GM23248 (cell line): ENCODE measurements around the gene MRPS7. TPM values are rescaled to one million over a fixed set of nuclear protein-coding genes. Genes with fewer than 3 reads are reported as not detected.
"Not testable (repeated sequence)": the region's sequence is repeated elsewhere in the genome, so short reads cannot be mapped to it uniquely, and the experiment has no call there.

Experiments
- DNase-seq: peaks from one replicate; pipeline ENCODE4 v3.0.0-alpha.2; 2015
- H2AFZ ChIP-seq: fragments of 200-600 bp; sonication (generic); 2 replicates; pipeline ENCODE4 v1.6.1; 2016; ENCODE audit warnings: antibody characterized with exemption
- H3F3A ChIP-seq: fragments of 200-600 bp; sonication (generic); 2 replicates; pipeline ENCODE4 v1.6.1; 2016; ENCODE audit warnings: mild to moderate bottlenecking, antibody characterized with exemption, mixed run types; ENCODE audit not compliant: insufficient read depth
- H3K27ac ChIP-seq: fragments of 200-600 bp; sonication (generic); 2 replicates; pipeline ENCODE4 v1.5.1; 2016; ENCODE audit warnings: mild to moderate bottlenecking
- H3K27me3 ChIP-seq: fragments of 200-600 bp; sonication (generic); replicated peaks from 2 replicates; pipeline ENCODE4 v1.6.1; 2016; ENCODE audit warnings: mild to moderate bottlenecking; ENCODE audit not compliant: insufficient read depth
- H3K36me3 ChIP-seq: fragments of 200-600 bp; sonication (generic); 2 replicates; pipeline ENCODE4 v1.6.1; 2016; ENCODE audit warnings: low read depth, mild to moderate bottlenecking
- H3K4me1 ChIP-seq: fragments of 200-600 bp; sonication (generic); 2 replicates; pipeline ENCODE4 v1.6.1; 2016; ENCODE audit warnings: mild to moderate bottlenecking; ENCODE audit not compliant: insufficient read depth
- H3K4me2 ChIP-seq: fragments of 200-600 bp; sonication (generic); one replicate; pipeline ENCODE4 v1.6.1; 2016; ENCODE audit warnings: mild to moderate bottlenecking; ENCODE audit not compliant: unreplicated experiment
- H3K4me3 ChIP-seq: fragments of 200-600 bp; sonication (generic); 2 replicates; pipeline ENCODE4 v1.5.1; 2016; ENCODE audit warnings: mild to moderate bottlenecking
- H3K79me2 ChIP-seq: fragments of 200-600 bp; sonication (generic); 2 replicates; pipeline ENCODE4 v1.6.1; 2016; ENCODE audit warnings: mild to moderate bottlenecking; ENCODE audit not compliant: insufficient read depth
- H3K9ac ChIP-seq: fragments of 200-600 bp; sonication (generic); 2 replicates; pipeline ENCODE4 v1.6.1; 2016; ENCODE audit warnings: mild to moderate bottlenecking
- H3K9me2 ChIP-seq: fragments of 200-600 bp; sonication (generic); 2 replicates; pipeline ENCODE4 v1.6.1; 2016; ENCODE audit warnings: mixed run types, mild to moderate bottlenecking, moderate library complexity; ENCODE audit not compliant: insufficient read depth
- H3K9me3 ChIP-seq: fragments of 200-600 bp; sonication (generic); one replicate; pipeline ENCODE4 v1.6.1; 2017; ENCODE audit warnings: low read depth
- H4K20me1 ChIP-seq: fragments of 200-600 bp; sonication (generic); 2 replicates; pipeline ENCODE4 v1.6.0; 2016; ENCODE audit not compliant: insufficient read depth
- EZH2 ChIP-seq: fragments of 200-600 bp; sonication (generic); IDR thresholded peaks from 2 replicates; pipeline ENCODE4 v1.6.1; 2018; ENCODE audit warnings: antibody characterized with exemption, mild to moderate bottlenecking; ENCODE audit not compliant: insufficient read depth, poor library complexity, severe bottlenecking
- EZH2phosphoT487 ChIP-seq: fragments of 200-600 bp; sonication (generic); IDR thresholded peaks from 2 replicates; pipeline ENCODE4 v1.6.1; 2018; ENCODE audit warnings: antibody characterized with exemption, moderate library complexity, mild to moderate bottlenecking, low read depth; ENCODE audit not compliant: insufficient read depth
- WGBS, 2 experiments: methylation state at CpG; one replicate each; pipeline ENCODE4 v1.1.6; 2015 to 2017; ENCODE audit warnings: low lambda C conversion rate in 2 of 2, low coverage in 1 of 2; ENCODE audit errors: missing lambda C conversion rate in 2 of 2; 5-methylcytosine and 5-hydroxymethylcytosine counted together
- in situ Hi-C: fragments of 300-500 bp; cut with MboI; formaldehyde crosslinking; loops from 2 replicates; pipeline ENCODE4 v1.15.0; 2020
- polyA plus RNA-seq: library from polyadenylated mRNA; unstranded; fragments of >200 nt; fragmentation: Nextera tagmentation; extraction: Ambion mirVana; gene quantifications from 2 replicates; pipeline ENCODE4 v1.2.1, GENCODE V29; 2016
- total RNA-seq: library from RNA; depleted of rRNA; stranded (reverse); fragments of >200 nt; shearing (Covaris generic); gene quantifications from 2 replicates; pipeline ENCODE4 v1.2.3, GENCODE V29; 2014

The MRPS7 gene
- total and polyA plus RNA-seq, 2 experiments from 2014 or later, result 41.6 to 87.6 TPM

DNA sequence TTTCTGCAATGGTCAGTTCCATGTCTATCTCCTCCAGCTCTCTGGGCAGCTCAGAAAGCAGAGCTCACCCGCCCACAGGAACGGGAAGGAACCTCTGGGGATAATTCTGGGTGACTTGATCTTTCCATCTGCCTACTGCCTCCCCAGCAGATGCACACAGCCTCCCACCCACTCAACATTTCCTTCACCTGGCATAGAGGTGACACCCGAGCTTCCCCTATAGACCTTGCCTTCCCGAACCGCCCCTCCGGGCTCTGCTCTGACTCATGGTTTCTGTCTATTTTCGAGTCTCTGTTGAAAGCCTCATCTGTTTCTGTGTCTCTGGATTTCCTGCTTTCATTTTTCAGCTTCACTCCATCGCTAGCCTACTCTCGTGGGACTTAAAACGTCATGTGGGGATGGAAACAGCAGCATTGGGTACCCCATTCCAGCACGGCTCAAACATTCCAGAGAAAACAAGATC lies 11.6 kb upstream of the MRPS7 start:
- peak; percentile 61 for DNase-seq
- H3K36me3 ChIP-seq, result no peaks in the 10 kb centered on the region; the same call in 1 of the 2 replicates
- H3K4me1 ChIP-seq, result peaks cover 10% of the 10 kb centered on the region
- peaks cover 85% of the 10 kb centered on the region for H3K79me2 ChIP-seq
- in situ Hi-C loops, result no loop called here
- TF ChIP-seq EZH2phosphoT487, result no peak
- no peak for TF ChIP-seq EZH2
- 50 to 54% methylated on average over 11 of the region's 11 CpGs for WGBS, 2 experiments
- no peak overlapping the region for H2AFZ ChIP-seq
- H3F3A ChIP-seq, result peaks cover 13% of the 10 kb centered on the region; the same call in 1 of the 2 replicates
- H4K20me1 ChIP-seq, result no peaks in the 10 kb centered on the region
- peak overlapping the region; percentile 33 for H3K27ac ChIP-seq
- no peaks in the 10 kb centered on the region for H3K27me3 ChIP-seq
- peak overlapping the region; percentile 58 for H3K4me2 ChIP-seq
- H3K9ac ChIP-seq, result peak overlapping the region; percentile 38; the same call in 1 of the 2 replicates
- no peaks in the 10 kb centered on the region for H3K9me2 ChIP-seq
- H3K9me3 ChIP-seq, result no peaks in the 10 kb centered on the region
- 0 out of 2 replicates have a peak overlapping the region, but pooled peaks have one; percentile 4 for H3K4me3 ChIP-seq

DNA sequence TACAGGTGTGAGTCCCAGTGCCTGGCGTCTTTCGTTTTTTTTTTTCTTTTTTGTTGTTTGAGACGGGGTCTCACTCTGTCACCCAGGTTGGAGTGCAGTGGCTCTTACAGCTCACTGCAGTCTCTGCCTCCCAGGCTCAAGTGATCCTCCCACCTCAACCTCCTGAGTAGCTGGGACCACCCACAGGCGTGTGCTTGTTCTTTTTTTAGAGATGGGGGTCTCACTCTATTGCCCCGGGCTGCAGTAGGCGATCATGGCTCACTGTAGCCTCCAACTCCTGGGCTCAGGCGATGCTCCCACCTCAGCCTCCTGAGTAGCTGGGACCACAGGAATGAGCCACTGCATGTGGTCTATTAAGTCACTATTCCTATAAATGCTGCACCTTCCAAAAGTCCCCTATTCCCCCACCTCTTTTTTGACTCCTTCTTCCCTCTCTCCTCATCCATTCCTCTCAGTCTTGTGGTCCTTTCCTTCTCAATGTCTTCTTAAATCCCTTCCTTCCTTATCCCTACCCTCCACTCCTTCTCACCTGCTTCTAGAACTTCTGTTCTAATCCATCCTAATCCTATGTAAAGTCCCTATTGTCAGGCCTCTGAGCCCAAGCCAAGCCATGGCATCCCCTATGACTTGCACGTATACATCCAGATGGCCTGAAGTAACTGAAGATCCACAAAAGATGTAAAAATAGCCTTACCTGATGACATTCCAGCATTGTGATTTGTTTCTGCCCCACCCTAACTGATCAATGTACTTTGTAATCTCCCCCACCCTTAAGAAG lies 9.5 kb upstream of the MRPS7 start:
- peaks cover 10% of the 10 kb centered on the region for H3K4me1 ChIP-seq
- peaks cover 92% of the 10 kb centered on the region for H3K79me2 ChIP-seq
- no peak for TF ChIP-seq EZH2phosphoT487
- TF ChIP-seq EZH2, result no peak
- no peak overlapping the region for H3K4me3 ChIP-seq
- no peak for DNase-seq
- H3K27me3 ChIP-seq, result no peaks in the 10 kb centered on the region
- H4K20me1 ChIP-seq, result no peaks in the 10 kb centered on the region
- no peak overlapping the region for H3K4me2 ChIP-seq
- in situ Hi-C loops, result no loop called here
- H3K27ac ChIP-seq, result no peak overlapping the region
- 79 to 81% methylated on average over 8 of the region's 8 CpGs for WGBS, 2 experiments
- no peak overlapping the region for H2AFZ ChIP-seq
- no peaks in the 10 kb centered on the region for H3K36me3 ChIP-seq
- H3F3A ChIP-seq, result peaks cover 13% of the 10 kb centered on the region; the same call in 1 of the 2 replicates
- no peaks in the 10 kb centered on the region for H3K9me2 ChIP-seq
- no peak overlapping the region for H3K9ac ChIP-seq
- no peaks in the 10 kb centered on the region for H3K9me3 ChIP-seq

DNA sequence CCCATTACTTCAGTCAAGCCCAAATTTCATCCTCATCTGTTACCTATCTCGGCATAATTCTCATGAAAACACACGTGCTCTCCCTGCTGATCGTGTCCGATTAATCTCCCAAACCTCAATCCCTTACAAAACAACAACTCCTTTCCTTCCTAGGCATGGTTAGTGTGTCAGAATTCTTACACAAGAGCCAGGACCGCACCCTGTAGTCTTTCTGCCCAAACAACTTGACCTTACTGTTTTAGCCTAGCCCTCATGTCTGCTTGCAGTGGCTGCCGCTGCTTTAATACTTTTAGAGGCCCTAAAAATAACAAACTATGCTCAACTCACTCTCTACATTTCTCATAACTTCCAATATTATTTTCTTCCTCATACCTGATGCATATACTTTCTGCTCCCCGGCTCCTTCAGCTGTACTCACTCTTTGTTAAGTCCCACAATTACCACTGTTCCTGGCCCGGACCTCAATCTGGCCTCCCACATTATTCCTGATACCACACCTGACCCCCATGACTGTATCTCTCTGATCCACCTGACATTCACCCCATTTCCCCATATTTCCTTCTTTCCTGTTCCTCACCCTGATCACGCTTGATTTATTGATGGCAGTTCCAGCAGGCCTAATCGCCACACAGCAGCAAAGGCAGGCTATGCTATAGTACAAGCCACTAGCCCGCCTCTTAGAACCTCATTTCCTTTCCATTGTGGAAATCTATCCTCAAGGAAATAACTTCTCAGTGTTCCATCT lies 5.6 kb upstream of the MRPS7 start:
- 70 to 71% methylated on average over 11 of the region's 11 CpGs for WGBS, 2 experiments
- H3K4me3 ChIP-seq, H4K20me1 ChIP-seq, H3K9me3 ChIP-seq, H3K36me3 ChIP-seq, H2AFZ ChIP-seq, H3K27me3 ChIP-seq, H3K4me2 ChIP-seq, in situ Hi-C loops, H3K9me2 ChIP-seq, H3F3A ChIP-seq: not testable (repeated sequence)
- Histone ChIP-seq H3K4me1 (peaks cover 11% of the 10 kb centered on the region), H3K9ac (peak overlapping the region; percentile 54; the same call in 1 of the 2 replicates), H3K79me2 (peaks cover 93% of the 10 kb centered on the region), H3K27ac (peak overlapping the region; percentile 54)
- DNase-seq, result peak; percentile 50

DNA sequence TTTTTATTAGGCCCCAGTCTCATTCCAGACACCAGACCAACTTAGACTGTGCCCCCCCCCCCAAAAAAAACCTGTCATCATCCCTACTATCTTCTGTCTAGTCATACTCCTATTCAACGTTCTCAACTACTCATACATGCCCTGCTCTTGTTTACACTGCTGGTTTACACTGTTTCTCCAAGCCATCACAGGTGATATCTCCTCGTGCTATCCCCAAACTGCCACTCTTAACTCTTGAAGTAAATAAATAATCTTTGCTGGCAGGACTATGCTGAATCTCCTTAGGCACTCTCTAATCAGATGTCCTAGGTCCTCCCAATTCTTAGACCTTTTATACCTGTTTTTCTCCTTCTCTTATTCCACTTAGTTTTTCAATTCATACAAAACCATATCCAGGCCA lies 4.5 kb upstream of the MRPS7 start:
- H3K79me2 ChIP-seq, result peaks cover 88% of the 10 kb centered on the region

More for the DNA sequence above, 4.5 kb upstream of the MRPS7 start:
- H4K20me1 ChIP-seq, H3K9ac ChIP-seq, H3K9me2 ChIP-seq, in situ Hi-C loops, H3K27me3 ChIP-seq, H2AFZ ChIP-seq, H3K9me3 ChIP-seq, H3K4me2 ChIP-seq, H3K36me3 ChIP-seq, H3K27ac ChIP-seq, H3F3A ChIP-seq, H3K4me3 ChIP-seq, DNase-seq: not testable (repeated sequence)
- 88 to 100% methylated on average over 2 of the region's 2 CpGs for WGBS, 2 experiments
- peaks cover 11% of the 10 kb centered on the region for H3K4me1 ChIP-seq
